Measurements from ENCODE around the gene VIL1.

Gene VIL1

DNA sequence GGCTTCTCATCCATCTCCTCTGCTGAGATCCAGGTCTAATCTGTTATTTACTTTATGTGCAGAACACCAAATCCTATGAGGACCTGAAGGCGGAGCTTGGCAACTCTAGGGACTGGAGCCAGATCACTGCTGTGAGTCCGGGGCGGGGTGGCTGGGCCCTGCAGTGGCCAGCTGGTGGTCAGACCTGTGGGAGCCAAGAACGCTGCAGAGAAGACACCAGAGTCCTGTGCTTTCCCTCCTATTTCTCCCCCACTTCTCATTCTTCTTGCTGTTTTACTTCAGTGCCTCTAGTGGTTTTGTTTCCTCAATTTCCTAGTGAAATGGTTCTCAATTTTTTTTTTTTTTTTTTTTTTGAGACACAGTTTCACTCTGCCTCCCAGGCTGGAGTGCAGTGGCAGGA is 19.7 kb downstream of the VIL1 start:
- DNase-seq (ENCODE audit: low spot score): no peak

DNA sequence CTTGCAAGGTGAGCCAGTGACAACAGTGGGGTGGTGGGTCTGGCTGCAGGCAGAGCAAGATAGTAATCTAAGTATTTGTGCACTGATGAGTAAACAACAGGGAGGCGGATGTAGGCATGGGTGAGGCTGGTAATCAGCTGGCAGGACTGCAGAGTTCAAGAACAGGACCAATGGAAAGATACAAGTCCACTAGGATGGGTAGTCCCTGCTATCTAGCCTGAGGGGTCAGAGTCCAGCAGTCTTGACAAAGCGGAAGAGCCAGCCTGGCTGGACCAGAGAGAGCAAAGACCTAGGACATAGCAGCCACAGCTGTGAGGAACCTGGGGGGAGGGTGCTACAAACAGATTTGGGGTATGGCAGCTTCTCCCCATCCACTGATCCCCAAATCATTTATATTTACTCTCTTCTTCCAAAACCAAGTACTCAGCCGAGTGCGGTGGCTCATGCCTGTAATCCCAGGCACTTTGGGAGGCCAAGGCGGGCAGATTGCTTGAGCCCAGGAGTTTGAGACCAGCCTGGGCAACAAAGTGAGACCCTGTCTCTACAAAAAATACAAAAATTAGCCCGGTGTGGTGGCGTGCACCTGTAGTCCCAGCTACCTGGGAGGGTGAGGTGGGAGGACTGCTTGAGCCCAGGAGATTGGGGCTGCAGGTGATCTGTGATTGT is 25.9 kb downstream of the VIL1 start:
- no peak for DNase-seq (ENCODE audit: low spot score)

DNA sequence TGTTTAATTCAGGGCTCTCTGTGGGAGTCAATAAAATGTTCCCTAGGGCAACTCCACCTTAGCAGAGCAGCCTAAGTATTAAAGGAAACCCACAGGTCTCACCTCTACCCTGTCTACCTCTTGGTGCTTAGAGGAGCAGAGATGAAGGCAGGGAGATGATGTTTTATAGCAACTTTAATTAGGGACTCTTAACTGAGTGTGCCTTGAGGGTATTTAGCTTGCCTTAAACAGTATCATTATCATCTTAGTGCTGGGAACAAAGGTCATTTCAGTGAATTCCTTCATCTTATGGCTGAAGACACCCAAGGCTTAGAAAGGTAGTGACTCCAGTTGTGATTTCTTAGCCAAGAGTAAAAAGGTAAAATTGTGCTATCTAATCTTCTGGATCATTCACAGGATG is 26.7 kb downstream of the VIL1 start:
- no peak for DNase-seq (ENCODE audit: low spot score)

DNA sequence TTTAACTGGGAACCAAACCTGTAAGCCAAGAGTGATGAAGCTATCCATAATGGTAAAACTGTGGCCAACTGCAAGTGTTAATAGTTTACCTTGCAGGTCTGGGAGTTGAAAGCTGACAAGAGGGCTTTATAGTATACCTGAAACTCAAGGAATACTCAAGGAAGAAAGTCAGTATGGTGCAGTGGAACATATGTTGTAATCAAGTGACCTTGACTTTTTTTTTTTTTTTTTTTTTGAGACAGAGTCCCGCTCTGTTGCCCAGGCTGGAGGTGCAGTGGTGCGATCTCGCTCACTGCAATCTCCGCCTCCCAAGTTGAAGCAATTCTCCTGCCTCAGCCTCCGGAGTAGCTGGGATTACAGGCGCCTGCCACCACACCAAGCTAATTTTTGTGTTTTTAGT is 27.6 kb downstream of the VIL1 start:
- no peak for DNase-seq (ENCODE audit: low spot score)

DNA sequence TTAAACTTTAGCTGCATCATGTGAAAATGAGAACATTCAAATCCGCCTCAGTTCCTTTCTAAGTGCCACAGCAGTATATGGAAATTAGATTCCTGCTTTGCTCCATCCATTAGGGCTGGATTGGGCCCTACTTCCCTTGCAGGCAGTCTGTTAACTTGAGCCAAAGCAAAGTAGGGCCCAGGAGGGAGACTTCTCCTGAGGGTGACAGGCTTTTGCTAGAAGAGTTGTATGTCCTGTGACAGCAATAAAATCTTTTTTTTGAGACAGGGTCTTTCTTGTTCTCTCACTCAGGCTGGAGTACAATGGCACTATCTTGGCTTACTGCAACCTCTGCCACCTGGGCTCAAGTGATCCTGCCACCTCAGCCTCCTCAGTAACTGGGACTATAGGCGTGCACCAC is 28.1 kb downstream of the VIL1 start:
- DNase-seq (ENCODE audit: low spot score): no peak

DNA sequence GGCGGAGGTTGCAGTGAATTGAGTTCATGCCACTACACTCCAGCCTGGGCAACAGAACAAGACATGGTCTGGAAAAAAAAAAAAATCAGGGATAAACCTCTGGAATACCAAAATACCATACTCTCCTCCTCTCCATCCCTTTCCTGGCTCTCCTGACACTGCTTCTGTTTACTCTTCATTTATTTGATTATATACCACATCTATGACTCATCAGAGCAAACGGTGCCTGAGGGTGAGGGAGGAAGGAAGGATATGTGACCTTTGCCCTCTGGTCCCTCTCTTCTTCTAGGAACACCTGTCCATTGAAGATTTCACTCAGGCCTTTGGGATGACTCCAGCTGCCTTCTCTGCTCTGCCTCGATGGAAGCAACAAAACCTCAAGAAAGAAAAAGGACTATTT is 30.0 kb downstream of the VIL1 start:
- no peak for DNase-seq (ENCODE audit: low spot score)

DNA sequence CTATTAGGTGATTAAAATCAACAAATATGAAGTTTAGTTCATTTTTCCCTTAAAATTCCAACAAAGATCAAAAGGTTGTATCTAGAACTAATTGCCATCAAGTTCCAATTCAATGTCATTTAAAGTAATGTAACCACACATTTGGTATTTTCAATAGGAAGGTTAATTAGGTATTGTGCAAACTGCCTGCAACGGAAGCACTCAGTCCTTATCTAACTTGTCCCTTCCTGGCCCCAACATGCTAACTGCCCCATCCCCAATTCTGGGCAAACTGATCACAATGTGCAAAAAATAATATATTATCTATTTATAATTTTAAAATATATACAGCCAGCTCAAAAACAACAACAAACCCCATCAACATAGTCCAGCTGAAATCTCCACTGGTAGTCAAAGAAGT is 33.2 kb downstream of the VIL1 start:
- no peak for DNase-seq (ENCODE audit: low spot score)

DNA sequence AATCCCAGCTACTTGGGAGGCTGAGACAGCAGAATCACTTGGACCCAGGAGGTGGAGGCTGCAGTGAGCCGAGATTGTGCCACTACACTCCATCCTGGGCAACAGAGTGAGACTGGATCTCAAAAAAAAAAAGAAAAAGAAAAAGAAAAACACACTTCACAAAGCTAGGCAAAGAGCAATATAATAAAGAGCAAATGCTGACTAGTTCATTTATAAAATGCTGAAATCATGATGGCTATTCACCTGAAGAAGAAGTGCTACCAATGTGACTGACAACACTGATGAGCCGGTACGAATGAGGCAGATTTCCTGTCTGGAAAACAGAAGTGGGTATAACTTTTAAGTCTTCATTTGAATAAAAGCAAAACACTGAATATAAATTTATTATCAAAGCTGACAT is 37.9 kb downstream of the VIL1 start:
- no peak for DNase-seq (ENCODE audit: low spot score)

DNA sequence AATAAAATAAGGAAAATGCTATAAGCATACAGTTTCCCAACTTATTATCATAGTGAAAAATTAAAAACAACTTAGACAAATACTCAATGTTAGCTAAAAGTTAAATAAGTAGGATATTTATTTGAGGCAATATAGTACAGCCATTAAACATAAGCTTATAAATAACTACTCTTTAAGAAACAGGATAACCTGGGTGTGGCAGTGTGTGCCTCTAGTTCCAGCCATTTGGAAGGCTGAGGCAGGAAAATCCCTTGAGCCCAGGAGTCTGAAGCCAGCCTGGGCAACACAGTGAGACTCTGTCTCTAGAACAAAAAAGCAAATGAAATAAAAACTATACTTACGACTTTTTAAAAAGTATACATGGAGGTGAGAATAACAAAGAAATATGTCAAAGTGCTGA is 39.7 kb downstream of the VIL1 start:
- no peak for DNase-seq (ENCODE audit: low spot score)

DNA sequence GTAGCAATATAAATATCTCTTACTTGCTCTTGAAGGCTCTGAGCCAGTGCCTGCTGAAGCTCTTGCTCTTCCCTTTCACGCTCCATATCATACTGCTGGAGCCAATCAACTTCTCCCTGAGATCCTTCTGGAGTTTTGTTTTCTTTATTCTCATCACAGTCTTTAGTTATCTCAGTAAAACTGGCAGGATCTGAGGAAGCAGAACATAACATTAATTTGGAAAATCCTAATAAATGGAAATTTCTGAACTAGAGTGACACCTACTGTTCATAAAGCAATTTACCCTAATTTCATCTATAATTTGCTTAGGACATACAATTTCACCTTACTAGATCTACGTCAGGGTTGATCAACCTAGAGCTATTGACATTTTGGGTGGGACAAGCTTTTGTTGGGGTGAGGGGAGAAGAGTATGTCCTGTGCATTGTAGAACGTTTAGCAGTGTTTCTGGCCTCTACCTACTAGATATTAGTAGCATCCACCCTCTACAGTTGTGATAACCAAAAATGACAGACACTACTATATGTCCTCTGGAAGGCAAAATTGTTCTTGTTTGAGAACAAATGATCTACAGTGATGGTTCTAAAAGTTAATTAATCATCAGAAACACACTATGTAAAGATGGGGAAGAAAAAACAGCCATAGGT is 47.2 kb downstream of the VIL1 start:
- DNase-seq (ENCODE audit: low spot score): peak; percentile 27

DNA sequence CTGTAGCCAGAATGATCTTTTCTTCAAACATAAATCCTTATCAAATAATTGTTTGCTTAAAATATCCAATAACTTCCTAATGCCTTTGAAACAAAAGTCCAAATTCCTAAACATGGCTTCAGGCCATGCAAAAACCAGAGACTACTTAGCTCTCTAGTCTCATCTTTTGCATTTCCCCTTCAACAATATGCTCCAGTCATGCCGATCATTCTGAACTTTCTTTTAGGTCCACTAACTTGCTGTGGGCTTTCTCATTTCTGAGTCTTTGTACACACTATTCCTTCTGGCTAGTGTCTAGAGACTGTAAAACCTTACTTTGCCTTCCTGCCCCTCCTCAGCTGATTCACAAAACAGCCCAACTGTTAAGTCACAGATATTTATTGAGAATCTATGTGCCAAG is 51.5 kb downstream of the VIL1 start:
- no peak for DNase-seq (ENCODE audit: low spot score)

DNA sequence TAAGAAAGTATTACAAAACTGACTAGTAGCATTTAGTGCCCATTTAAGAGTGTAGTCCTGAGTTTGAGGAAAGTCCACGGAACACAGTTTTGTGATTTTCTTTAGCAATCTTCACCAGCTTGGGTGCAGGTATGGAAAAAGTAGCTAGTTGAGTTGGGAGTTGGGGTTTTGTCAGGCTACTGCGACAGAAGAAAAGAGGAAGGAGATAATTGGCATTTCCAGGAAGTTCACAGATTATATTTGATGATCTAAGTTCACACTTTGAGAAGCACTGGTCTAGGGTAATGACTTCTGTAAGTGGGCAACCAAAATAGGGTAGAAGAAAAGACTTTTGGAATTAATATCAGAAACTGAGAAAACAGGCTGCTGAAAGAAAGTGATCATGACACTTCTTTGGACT is 52.1 kb downstream of the VIL1 start:
- DNase-seq (ENCODE audit: low spot score): no peak

DNA sequence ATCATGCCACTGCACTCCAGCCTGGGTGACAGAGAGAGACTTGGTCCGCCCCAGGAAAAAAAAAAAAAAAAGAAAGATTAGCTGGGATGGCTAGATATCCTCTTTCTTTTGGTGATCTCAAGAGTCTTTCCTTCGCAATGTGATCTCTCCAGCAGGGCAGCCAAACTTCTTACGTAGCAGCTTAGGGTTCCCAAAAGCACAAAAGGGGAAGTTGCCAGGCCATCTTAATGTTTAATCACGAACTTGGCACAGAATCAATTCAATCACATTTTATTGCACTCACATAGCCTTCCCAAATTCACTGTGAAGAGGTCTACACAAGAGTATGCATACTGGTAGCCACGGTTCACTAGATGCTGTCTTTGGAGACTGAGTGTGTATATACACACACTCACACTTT is 53.1 kb downstream of the VIL1 start:
- no peak for DNase-seq (ENCODE audit: low spot score)

DNA sequence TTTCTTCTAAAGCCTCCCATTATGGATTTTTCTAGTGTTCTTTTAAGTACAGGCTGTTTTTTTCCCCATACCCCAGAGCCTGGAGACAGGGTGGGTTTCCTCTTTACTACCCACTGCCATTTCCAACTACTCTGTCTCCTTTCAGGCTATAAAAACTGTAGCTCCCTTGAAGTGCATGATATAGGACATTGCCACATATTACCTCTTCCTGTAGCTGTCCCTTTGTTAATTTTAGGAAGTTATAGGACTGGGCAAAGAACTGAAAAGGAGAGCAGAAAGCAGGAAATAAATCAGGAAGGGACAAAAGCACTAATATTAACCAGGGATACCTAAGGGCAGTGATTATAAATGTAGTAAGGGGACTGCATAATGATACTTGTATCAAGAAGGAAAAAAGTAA is 54.1 kb downstream of the VIL1 start:
- no peak for DNase-seq (ENCODE audit: low spot score)

DNA sequence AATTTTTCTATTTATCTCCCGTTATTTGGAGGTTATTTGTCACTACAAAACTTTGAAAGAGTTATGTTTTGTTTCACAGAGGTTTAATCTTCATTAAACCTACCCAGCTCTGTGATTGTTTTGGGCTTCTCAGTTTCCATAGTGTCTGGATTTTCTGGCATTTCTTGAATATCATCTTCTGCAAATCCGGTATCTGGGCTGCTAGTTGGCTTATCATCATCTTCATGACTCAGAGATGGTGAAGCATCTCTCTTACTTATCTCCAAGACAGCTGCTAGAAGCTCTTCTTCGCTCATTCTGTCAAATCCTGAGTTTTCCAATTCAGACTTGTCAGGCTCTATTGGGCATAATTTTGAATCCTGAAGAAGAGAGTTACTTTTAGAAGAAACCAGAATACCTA is 55.6 kb downstream of the VIL1 start:
- DNase-seq (ENCODE audit: low spot score): no peak

DNA sequence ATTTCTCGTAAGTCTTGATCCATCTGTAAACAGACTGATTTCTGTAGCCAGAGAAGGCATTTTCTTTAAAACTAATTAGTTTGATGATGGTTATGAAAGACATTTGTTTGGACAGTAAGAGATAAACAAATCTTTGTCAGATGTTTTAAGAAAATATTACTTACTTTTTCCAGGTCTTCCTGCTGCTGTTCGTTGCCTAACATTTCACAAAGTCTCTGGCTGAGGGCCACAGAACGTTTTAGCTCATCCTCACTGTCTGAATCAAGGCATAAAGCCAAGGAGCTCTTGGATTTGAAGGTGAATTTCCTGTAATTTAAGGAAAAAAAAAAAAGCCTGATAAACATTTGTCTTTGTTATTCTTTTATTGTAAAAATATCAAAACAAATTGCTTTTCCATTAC is 57.8 kb downstream of the VIL1 start:
- DNase-seq (ENCODE audit: low spot score): no peak

DNA sequence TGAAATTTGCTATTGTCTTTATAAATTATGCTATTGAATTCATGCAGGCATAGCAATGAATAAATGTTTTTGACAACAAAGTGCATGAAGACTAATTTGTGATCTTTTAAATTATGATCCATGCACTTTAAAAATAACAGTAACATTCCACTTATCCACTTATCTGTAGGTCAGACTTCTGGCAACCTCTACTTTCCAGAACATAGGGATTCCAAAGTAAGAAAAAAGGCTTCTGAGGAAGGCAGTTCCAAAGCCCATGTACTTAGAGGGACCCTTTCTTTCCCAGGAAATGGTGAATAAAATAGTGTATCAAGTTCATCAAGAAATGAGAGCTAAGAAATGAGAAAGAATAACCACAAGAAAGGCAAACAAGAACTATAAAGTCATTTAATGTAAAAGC is 58.3 kb downstream of the VIL1 start:
- DNase-seq (ENCODE audit: low spot score): no peak

DNA sequence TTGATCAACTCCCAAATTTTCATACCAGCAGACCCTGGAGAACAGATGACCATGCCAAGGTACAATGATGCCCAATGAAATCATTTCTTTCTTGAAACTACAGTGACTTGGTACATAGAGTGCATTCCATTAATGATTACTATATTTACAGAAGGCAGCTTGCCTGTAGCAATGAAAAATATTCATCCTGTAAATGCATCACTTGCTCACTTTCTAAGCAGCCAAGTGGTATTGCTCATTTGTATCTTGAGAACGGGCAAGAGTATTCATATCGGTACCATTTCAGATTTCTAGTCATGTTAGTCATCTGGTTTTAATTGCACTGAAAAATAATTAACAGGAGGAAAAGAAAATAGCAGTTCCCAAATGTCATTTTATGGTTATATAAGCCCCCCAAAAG is 59.6 kb downstream of the VIL1 start:
- no peak for DNase-seq (ENCODE audit: low spot score)

DNA sequence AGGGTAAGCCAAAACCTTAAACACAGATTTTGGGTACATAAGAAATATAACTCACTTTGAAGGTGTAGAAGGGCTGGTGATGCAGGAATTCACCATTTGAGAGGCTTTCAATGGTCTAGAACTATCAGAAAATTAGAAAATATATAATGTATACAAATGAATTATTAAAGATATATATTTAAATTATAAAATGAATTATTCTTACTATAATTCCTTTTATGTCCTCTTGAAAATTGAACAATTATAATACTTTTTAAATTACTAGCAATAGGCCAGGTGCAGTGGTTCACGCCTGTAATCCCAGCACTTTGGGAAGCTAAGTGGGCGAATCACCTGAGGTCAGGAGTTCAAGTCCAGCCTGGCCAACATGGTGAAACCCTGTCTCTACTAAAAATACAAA is 60.7 kb downstream of the VIL1 start:
- DNase-seq (ENCODE audit: low spot score): no peak

DNA sequence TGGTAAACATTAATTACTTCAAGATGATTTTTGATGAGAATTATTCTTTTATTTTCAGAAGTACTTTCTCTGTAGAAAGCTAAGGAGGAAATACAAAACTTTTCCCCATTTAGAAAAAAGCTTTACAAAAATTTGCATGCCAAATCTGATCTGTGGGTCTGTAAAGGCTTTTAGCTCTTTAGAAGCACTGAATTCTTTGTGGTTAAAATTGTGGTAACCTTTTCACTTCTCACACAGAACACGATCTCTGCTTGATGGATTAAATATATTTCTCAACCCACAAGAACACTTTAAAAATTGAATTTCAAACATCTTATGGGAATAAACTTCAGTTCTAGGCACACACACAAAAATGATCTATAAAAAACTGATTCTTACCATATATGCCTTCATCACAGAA is 63.7 kb downstream of the VIL1 start:
- no peak for DNase-seq (ENCODE audit: low spot score)

DNA sequence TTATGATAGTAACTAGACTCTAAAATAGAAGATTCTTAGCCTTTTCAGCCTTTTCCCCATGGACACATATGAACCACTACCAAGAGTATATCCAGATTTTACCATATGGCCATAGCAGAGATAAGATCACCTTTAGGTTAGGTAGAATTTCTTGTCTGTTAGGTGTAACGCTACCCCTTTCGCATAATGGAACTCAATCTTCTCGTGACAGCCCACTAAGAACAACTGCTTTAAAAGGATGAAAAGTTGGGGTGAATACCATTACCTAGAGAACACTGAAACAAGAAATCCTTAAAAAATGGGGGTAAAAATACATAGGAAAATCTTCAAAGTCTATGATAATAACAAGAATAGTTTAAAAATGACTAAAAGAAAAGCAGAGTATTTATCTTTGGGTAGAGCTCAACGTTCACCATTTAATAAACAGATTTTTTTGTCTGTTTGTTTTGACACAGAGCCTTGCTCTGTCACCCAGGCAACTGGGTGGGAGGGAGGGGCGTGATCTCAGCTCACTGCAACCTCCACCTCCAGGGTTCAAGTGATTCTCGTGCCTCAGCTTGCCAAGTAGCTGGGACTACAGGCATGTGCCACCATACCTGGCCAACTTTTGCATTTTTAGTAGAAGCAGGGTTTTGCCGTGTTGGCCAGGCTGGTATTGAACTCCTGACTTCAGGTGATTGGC is 67.2 kb downstream of the VIL1 start:
- no peak for DNase-seq (ENCODE audit: low spot score)

DNA sequence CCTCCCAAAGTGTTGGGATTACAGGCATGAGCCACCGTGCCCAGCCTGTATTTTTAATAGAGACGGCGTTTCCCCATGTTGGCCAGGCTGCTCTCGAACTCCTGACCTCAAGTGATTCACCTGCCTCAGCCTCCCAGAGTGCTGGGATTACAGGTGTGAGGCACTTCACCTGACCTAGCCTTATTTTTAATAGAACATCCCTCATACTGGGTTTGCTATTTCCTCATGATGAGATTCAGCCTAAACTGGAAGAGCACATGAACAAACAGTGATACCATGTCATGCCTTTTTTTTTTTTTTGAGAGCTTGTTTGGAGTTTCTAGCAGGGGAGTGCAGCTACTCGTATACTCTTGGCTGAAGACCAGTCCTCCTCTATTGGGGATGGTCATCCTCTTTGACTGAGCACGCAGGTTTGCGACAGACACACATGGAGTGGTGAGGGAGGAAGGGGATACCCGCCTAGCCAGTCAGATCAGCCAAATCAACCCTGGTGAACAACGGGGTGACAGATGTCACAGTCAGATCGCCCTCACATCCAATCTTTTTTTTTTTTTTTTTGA is 81.7 kb downstream of the VIL1 start:
- no peak for DNase-seq (ENCODE audit: low spot score)

DNA sequence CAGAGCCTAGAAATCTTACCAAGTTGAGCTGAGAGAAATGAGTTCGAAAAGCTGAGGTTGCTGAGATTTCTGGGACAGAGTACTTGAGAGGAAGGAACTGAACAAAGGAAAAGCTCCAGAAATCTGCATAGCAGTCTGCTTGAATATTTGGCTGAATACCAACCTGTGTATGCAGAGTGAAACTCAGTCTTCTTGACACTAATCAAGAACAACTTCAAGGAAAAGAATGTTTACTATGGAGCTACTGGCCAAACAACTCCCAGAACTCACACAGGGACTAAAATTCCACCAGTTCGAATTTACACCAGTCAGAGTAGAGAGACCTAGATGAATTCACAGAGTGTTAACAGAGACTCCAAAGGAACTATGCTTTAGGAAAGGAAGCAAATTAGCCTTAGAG is 82.7 kb downstream of the VIL1 start:
- DNase-seq (ENCODE audit: low spot score): no peak
